ENCODE data around the gene MPEG1.

MPEG1 gene

DNA sequence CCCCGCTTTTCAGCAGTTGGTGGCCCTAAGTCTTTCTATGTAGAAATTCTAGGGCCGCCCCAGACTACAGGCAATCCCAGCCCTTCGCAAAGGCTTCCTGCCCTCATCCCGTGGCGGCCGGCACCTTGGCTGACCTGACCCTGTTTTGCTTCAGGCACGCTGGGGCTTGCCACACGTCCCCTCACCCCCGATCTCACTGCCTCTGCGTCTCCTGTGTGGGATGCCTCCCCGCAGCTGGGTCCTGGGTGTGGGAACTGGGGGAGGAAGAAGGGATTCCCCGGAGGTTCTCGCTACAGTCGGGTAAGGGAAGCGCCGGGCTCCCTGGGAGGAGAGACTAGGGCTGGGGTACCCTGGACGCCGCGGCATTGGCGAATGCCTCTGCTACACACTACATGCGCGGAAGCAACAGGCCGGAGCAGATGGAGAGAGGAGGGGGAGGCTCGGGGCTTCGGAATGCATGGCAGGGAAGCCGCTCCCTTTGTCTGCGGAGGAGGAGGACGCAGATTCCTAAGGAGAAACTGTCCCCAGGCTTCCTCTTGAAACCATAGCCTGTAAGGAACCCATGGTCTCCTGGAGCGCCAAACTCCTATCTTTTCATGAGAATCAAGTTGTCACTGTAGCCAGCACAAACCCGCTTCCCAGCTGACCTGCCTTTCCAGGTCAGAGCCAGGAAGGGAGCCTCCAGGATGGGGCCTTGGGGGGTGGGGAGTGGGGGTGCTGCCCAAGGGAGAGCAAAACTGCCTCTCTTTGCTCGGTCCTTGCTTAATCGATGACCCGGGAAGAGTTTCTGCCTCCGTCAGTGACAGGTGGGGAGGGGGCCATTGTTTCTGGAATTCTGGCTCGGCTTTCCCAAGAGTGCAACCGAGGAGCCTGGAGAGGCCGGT lies 39.4 kb downstream of the MPEG1 start:
- no peaks in the 10 kb centered on the region for H3K9me3 Mint-ChIP-seq (ENCODE audit: low read depth)
- H3K27ac Mint-ChIP-seq: no peak overlapping the region
- H3K4me3 Mint-ChIP-seq: peak overlapping the region; percentile 88
- no peaks in the 10 kb centered on the region for H3K36me3 Mint-ChIP-seq
- H3K27me3 Mint-ChIP-seq: peaks cover 2% of the 10 kb centered on the region
- H3K4me1 Mint-ChIP-seq (ENCODE audit: low read depth): peaks cover 9% of the 10 kb centered on the region

DNA sequence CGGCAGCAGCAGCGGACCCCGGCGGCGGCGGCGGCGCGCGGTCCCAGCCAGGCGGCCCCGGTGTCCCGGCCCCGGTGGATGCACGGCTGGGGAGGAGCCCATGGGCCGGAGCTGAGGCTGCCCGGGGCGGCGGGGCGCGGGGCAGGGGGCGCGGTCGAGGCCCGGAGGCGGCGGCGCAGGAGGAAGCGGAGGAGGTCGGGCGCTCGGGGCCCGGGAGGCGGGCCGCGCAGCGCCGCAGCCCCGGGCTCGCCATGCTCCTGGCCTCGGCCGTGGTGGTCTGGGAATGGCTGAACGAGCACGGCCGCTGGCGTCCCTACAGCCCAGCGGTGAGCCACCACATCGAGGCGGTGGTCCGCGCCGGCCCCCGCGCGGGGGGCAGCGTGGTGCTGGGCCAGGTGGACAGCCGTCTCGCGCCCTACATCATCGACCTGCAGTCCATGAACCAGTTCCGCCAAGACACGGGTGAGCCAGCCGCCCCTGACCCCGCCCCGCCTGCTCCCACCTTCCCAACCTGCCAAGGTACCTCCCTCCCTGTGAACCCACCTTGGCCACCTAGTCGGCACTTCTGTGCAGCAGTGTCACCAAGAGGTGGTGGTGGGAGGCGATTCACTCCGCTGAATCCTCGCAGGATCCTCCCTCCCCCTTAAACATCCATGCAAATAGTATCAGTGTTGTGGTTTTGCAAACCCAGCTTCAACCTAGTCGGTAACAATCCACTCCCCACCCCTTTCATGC lies 40.2 kb downstream of the MPEG1 start:
- Mint-ChIP-seq H3K27ac (peak overlapping the region; percentile 41), H3K27me3 (peaks cover 2% of the 10 kb centered on the region), H3K36me3 (no peaks in the 10 kb centered on the region), H3K4me3 (peak overlapping the region; percentile 88), H3K4me1 (ENCODE audit: low read depth) (peaks cover 9% of the 10 kb centered on the region), H3K9me3 (ENCODE audit: low read depth) (no peaks in the 10 kb centered on the region)

DNA sequence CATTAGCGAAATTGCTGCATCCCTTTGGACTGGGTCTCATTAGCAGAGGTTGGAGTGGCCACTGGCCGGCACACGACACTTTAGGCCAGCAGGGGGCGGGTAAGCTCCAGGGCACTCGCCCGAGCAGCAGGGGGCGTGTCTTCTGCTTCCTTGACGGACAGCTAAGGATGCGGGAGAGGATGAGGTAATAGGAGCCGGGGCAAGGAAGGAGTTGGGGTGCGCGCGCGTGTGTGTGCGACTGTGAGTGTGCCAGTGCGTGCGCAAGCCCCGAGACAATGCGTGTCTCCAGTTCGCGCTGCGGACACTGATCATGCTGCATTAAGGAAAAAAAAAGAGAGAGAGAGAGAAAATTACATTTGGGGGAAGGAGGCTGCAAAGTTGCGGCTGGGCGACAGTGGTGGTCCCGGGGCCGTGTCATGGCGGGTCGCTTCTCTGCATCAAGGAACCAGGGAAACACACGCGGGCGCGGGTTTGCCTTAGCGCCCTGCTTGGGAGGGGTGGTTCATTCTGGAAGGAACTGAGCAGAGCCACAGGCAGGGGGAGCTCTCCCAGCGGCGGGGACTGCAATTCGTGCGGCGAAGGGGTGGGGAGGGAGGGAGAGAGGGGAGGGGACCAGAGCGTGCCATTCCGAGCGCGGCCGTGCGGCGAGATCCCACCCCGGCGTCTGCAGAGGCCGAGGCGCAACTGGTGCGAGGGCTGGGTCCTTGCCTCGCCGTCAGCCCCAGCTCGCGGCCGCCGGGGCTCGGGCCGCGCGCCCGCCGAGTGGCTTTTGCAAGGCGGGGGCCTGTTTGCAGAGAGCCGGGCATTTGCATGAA lies 41.0 kb downstream of the MPEG1 start, which contains the start of gene DTX4:
Gene DTX4 (plus strand): TSS at position 625 of the 815 bp plus-strand sequence. CDS start 464 bp downstream, outside the sequence.
- peak within 1 kb of the TSS; percentile 88 for H3K4me3 Mint-ChIP-seq
- peak within 1 kb of the TSS; percentile 41 for H3K27ac Mint-ChIP-seq
- H3K27me3 Mint-ChIP-seq: peaks cover 2% of the 10 kb centered on the region
- no peaks in the 10 kb centered on the region for H3K9me3 Mint-ChIP-seq (ENCODE audit: low read depth)
- H3K36me3 Mint-ChIP-seq: no peaks in the 10 kb centered on the region
- H3K4me1 Mint-ChIP-seq (ENCODE audit: low read depth): peaks cover 9% of the 10 kb centered on the region

DNA sequence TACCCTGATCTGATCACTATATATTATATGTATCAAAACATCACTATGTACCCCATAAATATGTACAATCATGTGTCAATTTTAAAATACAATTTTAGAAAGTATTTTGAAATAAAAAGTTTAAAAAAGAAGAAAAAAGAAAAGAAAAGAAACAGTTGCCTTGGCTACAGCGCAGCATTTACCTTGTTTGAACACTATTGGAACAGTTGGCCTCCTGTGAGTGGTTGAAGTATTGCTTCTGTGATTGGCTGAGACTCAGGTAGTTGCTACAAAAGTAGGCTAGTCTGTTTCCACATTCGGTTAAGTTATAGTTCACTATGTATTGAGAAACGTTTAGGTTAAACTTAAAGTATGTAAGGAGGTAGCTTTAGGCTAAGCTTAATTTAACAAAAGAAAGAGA lies 48.7 kb downstream of the MPEG1 start:
- Mint-ChIP-seq H3K27me3 (peaks cover 8% of the 10 kb centered on the region), H3K4me3 (no peak overlapping the region), H3K9me3 (ENCODE audit: low read depth) (no peaks in the 10 kb centered on the region)

More for the DNA sequence above, 48.7 kb downstream of the MPEG1 start:
- no peaks in the 10 kb centered on the region for H3K4me1 Mint-ChIP-seq (ENCODE audit: low read depth)
- H3K36me3 Mint-ChIP-seq: no peaks in the 10 kb centered on the region
- H3K27ac Mint-ChIP-seq: no peak overlapping the region
